OCI-M2 (cell line): ENCODE results near the gene BACE2.
A peak's percentile ranks its signal among the peaks of the same experiment; 100 is the strongest.
"Not testable (repeated sequence)": the region's sequence is repeated elsewhere in the genome, so short reads cannot be mapped to it uniquely, and the experiment has no call there.

Source experiments
- DNase-seq: peaks from one replicate; lab custom pipeline; 2025; ENCODE audit not compliant: unreplicated experiment; lab: John Stamatoyannopoulos, UW

BACE2 gene

DNA sequence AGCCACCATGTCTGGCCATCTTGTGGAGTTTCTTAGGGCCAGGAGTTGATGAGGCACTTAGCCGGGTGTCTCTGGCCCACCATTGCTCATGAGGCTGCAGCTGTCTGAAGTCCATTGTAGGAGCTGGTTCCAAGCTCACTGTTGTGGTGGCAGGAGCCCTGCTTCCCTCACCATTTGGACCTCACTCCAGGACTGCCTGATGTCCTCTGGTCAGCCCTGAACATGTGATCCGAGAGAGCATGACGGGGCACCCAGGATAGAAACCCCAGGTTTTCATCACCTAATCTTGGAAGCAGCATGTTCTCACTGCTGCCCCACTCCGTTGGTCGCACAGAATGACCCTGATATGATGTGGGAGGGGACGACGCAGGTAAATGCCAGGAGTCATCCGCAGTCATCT is 92.5 kb downstream of the BACE2 start:
- no peak for DNase-seq

DNA sequence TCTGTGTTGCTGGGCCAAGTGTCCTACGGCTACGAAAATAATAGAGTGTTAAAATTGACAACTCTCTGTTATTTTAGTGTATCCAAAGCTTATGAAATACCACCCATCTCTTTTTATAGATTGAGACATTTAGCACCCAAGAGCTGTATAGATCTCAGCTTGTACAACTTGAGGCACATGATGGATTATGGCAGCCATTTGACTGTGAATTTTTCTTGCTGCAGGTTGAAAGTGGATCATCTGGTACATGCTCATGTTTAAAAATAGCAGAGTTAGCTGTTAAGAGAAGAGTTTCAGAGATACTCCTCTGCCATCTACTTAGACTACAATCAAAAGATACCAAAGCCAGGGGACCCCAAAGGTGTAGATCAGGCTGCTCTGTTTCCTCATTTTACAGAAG is 99.4 kb downstream of the BACE2 start:
- no peak for DNase-seq

- DNase-seq, result no peak
Observed at GRCh38 chr21:41269535-41269934, 101.6 kb downstream of the BACE2 start.

DNA sequence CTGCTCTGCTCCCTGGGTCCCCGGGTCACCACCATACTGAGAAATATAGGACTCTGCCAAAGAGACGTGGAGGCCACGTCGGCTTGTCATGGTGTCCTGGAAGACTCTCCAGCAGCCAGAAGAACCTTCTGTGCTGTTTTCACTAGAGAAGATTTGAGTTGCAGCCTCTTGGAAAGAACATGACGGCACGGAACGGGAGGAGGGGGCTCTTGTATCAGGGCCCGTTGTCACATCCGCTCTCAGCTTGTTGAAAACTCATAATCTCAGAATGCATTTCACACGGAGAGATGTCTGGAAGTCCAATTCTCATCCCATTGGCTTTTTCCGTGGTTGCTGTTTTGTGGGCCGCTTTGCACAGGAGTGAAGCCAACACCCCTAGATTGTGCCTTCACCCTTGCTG is 109.2 kb downstream of the BACE2 start:
- DNase-seq, result no peak

- DNase-seq, result no peak
Observed at GRCh38 chr21:41277846-41278245, 109.9 kb downstream of the BACE2 start.

- no peak for DNase-seq
Observed at GRCh38 chr21:41280115-41280919, 112.4 kb downstream of the BACE2 start.

DNA sequence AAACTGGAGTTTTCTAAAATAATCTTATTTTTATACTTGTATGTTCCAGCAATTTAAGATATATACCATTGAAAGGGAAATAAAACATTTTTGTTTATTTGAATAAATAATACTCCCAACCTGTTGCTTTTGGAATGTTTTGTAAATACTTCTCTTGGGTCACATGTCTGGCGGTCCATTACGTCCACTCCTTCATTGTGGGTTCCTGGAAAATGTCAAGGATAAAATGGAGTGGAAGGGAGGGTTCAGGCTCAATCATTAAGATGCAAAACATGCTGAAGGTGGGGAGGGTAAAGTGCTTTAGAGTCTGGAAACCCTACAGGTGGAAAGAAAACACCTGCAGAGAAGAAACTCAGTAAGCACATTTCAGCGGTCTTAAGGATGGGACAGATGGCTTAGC is 114.5 kb downstream of the BACE2 start:
- no peak for DNase-seq

DNA sequence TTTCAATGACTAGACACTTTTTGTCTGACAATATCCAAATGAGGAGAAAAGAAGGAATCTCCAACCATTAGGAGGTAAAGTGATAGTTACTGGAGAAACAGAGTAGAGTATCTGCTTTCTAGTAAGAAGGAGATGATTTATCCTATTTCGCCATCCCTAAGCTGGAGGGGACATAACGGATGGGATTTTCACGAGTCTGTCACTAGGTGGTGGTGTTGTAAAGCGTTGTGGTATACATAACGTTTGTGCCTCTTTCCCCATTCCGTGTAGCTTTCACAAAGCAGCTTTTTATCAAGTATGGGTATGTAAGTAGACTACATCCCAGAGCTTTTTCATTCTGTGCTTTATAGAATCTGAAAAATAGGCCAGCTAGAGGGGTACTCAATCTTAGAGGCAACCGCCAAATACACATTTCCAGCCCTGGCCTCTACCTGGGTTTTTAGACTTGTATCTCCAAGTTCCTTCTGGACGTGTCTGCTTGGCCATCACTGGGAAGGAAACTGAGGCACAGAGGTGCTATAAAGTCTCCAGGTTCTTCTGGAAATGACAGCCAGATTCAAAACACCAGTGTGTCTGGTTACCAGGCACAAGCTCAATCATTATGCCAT is 115.4 kb downstream of the BACE2 start:
- DNase-seq, result peak; percentile 49

DNA sequence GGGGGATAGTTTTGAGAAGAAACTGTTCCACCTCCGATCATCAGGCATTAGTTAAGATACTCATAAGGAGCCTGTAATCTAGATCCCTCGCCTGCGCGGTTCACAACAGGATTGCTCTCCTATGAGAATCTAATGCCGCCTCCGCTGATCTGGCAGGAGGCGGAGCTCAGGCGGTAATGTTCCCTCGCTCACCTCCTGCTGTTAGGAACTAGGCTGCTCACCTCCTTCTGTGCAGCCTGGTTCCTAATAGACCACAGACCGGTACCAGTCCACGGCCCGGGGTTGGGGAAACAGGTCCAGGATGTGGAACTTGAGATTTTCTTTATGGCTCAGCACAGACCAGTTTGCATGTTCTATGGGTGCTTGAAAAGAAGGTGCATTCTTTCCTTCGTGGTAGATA is 121.5 kb downstream of the BACE2 start:
- no peak for DNase-seq

- no peak for DNase-seq
Observed at GRCh38 chr21:41290106-41290799, 122.3 kb downstream of the BACE2 start.

- no peak for DNase-seq
Observed at GRCh38 chr21:41294548-41295231, 126.7 kb downstream of the BACE2 start.

DNA sequence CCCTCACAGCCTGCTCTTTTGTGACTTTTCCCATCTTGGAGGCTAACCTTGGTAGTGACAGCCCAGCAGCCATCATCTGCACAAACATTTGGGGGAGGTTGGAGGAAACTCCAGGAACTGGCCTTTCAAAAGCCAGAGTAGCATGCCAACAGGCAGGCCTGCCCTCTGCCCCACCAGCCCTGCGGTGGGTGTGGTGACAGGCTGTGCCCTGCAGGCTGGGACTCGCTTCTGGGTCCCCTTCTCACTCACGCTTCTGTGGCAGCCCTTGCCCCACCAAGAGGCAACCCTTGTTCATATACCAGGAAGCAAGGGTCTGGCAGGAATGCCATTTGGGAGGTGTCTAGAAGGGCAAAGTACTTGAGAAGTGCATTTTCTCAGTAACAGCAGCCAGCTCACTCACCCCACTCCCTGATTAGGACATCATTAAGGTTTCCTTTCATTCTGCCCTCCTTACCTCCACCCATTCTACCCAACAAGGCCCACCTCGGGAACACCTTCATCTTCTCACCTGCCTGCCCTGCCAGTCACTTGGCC is 127.8 kb downstream of the BACE2 start:
- DNase-seq, result no peak

- no peak for DNase-seq
Observed at GRCh38 chr21:41302976-41303375, 135.0 kb downstream of the BACE2 start.

GRCh38 chr21:41304068-41304720 is 136.2 kb downstream of the BACE2 start:
- no peak for DNase-seq

DNA sequence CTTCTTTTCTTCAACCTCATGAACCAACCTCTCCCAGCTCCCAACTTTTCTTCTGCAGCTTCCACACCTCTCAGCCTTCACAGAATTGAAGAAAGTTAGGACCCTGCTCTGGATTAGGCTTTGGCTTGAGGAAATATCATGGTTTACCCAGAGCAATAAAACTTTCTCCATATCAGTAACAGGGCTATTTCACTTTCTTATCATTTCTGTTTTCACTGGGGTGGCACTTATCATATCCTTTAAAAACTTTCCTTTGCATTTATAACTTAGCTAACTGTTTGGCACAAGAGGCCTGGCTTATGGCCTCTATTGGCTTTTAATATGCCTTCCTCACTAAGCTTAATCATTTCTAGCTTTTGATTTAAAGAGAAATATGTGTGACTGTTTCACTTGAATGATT is 139.3 kb downstream of the BACE2 start:
- DNase-seq, result no peak

- DNase-seq, result not testable (repeated sequence)
Observed at GRCh38 chr21:41313285-41314164, 145.6 kb downstream of the BACE2 start.

DNA sequence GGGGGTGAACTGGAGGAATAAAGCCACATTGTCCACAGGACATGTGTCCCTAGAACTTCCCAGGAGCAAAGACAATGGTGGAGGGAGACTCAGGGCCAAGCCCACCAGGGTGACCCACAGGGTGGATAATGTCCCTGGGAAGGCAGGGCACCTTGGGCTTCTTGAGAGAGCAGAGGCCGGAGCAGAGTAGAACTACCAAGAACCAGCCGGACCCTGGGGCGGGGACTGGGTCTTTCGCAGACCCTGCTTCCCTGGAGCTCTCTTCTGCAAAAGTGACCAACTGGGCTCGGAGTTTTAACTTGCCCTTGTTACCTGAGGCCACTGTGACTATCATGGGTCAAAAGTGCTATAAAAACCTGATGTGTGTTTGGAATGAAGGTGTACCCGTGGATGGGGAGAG is 147.8 kb downstream of the BACE2 start:
- DNase-seq, result no peak

DNA sequence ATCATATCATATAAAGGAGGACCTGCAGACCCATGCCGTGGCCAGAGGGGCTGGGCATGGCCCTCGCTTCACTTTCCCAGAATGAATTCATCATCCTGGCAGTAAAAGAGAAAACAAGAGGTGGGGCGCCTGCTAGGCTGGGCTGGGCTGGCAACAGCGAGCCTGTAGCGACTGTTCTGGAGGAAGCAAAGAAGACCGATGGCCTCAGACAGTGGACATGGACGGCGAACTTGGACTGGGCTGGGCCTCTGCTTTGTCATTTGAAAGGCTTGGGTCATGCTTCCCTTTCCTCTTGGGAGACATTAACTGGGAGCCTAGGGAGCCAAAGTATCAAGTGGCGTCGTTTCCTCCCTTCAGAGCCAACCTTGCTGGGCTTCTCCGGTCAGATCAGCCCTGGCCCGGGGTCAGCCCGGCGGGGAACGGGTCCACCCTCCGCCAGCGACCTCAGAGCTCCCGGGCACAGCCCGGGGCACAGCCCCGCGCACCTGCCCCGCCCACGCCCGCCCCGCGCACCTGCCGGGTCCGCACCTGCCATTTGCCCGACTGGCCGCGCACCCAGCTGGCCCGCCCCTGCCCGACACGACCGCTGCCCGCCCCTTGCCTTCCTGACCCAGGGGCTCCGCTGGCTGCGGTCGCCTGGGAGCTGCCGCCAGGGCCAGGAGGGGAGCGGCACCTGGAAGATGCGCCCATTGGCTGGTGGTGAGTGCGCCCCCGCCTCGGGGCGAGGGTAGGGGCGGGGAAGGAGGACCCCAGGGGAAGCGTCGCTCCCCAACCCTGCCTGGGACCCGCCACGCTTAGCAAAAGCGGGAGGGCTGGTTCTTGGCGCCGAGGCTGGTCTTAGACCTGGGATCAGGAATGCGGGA is 148.5 kb downstream of the BACE2 start, which contains the start of gene FAM3B:
Gene FAM3B, plus strand, starts transcription at position 602 of the 863 bp plus-strand sequence. Its CDS starts 79 bp downstream, at position 681.
- no peak for DNase-seq

- no peak for DNase-seq
Observed at GRCh38 chr21:41317063-41317392, 149.1 kb downstream of the BACE2 start.
